Measurements from ENCODE around the gene METTL4. TPM values are rescaled to one million over a fixed set of nuclear protein-coding genes. Genes with fewer than 3 reads are reported as not detected.

METTL4 gene
- total and polyA plus RNA-seq, 2 of the 8 experiments (the other 6 are each of a cell fraction or from before 2014, with no cell fraction given): 8.5 to 11.5 TPM

DNA sequence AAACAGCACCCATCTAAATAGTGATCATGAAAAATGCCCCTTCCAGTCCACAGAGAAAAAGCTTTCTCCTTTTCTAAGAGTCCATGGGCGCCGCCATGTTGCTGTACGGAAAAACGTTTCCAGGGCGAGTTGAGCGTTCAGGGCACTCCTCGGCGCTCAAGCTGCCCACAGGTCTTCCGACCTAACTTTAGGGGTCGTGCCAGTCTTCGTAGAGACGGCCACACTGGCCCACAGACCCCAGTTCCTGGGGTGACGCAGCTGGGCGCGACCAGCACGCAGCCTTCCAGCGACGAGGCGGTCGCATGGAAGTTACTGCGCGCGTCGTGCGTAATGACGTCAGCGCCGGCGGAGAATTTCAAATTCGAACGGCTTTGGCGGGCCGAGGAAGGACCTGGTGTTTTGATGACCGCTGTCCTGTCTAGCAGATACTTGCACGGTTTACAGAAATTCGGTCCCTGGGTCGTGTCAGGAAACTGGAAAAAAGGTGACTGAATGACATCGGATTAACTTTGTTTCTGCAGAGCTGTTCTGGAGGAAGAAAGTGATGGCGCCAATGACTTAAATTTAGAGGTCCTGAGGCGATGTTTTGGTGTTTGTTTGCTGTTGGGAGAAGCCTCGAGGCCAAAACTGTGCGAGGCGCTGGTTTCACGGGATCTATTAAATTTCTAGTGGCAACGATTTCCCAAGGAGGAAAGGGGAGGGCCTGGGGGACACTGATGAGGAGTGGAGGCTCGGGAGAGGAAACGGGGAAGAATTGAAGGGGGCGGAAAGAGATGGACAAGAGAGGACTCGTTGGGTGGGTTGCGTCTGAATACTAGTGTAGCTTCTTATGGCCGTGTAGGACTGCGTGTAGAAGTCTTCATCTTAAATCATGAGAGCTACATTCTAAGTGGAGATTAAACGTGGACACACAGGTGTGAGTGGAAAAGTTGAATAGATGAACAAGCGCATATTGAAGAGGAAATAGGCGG is at the start of gene METTL4, which contains the start of gene NDC80 (continued):
- TF ChIP-seq JUND (IDR thresholded peaks at IDR 0.05; ENCODE audit: low read length): peak; percentile 76; the same call in 1 of the 2 replicates
- TF ChIP-seq SAP30 (IDR thresholded peaks at IDR 0.05; ENCODE audit: insufficient read depth, insufficient replicate concordance, low read length): peak; percentile 78
- no peak for TF ChIP-seq CBX8 (IDR thresholded peaks at IDR 0.05; ENCODE audit: borderline replicate concordance, low read depth, low read length)
- peak; percentile 88 for TF ChIP-seq ASH2L (IDR thresholded peaks at IDR 0.05; ENCODE audit: low read length)
- TF ChIP-seq PHF8 (conservative IDR thresholded peaks at IDR 0.05; ENCODE audit: low read depth, low read length): peak; percentile 77
- TF ChIP-seq SRF (IDR thresholded peaks at IDR 0.05; ENCODE audit: low read depth, low read length): peak; percentile 89
- no peak for TF ChIP-seq SP2 (IDR thresholded peaks at IDR 0.05; ENCODE audit: low read length)
- TF ChIP-seq, protein P1, sequence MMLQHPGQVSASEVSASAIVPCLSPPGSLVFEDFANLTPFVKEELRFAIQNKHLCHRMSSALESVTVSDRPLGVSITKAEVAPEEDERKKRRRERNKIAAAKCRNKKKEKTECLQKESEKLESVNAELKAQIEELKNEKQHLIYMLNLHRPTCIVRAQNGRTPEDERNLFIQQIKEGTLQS (IDR thresholded peaks at IDR 0.05; ENCODE audit: insufficient read depth, low read depth, low read length): peak; percentile 97
- TF ChIP-seq, protein P2, sequence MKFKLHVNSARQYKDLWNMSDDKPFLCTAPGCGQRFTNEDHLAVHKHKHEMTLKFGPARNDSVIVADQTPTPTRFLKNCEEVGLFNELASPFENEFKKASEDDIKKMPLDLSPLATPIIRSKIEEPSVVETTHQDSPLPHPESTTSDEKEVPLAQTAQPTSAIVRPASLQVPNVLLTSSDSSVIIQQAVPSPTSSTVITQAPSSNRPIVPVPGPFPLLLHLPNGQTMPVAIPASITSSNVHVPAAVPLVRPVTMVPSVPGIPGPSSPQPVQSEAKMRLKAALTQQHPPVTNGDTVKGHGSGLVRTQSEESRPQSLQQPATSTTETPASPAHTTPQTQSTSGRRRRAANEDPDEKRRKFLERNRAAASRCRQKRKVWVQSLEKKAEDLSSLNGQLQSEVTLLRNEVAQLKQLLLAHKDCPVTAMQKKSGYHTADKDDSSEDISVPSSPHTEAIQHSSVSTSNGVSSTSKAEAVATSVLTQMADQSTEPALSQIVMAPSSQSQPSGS (IDR thresholded peaks at IDR 0.05; ENCODE audit: low read length): peak; percentile 91
- peak; percentile 68 for TF ChIP-seq CHD2 (IDR thresholded peaks at IDR 0.05; ENCODE audit: low read length)
- no peak for TF ChIP-seq FOSL1 (IDR thresholded peaks at IDR 0.05; ENCODE audit: insufficient read depth, low read depth, low read length)

Data from H1 (cell line).